ENCODE results near the gene CDKL5. TPM values are rescaled to one million over a fixed set of nuclear protein-coding genes. Genes with fewer than 3 reads are reported as not detected.

CDKL5 gene
- total and polyA plus RNA-seq, 12 donors = 1.1 to 12.6 (median 10.0) TPM

DNA sequence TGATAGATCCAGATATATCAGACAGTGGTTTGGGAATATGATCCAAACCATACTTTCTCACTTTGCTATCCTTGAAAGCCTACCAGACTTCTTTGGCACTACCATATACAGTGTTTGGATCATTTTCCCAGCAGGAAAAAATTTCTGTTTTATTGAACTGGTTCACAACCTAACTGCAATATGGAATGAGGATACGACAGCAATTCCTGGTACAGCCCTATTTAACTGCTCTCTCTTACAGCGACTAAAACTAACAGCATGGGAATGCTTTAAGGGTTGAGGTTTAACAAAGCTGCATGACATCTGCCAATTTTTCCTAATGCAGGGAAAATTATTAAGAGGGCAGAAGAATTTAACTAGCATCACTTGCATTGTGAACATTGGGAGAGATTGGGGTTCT, 199.2 kb downstream of the CDKL5 start:
- Histone ChIP-seq H3K4me1 (no peaks in the 10 kb centered on the region), H3K36me3 (peaks cover 0 to 37% (median 3%) of the 10 kb centered on the region in 9 donors), H3K27ac (no peak overlapping the region), H3K27me3 (no peaks in the 10 kb centered on the region), H3K9me3 (no peaks in the 10 kb centered on the region), H3K4me3 (no peak overlapping the region)
- intact Hi-C loops (cut with DNase I) = no loop called here
- TF ChIP-seq, protein P1, sequence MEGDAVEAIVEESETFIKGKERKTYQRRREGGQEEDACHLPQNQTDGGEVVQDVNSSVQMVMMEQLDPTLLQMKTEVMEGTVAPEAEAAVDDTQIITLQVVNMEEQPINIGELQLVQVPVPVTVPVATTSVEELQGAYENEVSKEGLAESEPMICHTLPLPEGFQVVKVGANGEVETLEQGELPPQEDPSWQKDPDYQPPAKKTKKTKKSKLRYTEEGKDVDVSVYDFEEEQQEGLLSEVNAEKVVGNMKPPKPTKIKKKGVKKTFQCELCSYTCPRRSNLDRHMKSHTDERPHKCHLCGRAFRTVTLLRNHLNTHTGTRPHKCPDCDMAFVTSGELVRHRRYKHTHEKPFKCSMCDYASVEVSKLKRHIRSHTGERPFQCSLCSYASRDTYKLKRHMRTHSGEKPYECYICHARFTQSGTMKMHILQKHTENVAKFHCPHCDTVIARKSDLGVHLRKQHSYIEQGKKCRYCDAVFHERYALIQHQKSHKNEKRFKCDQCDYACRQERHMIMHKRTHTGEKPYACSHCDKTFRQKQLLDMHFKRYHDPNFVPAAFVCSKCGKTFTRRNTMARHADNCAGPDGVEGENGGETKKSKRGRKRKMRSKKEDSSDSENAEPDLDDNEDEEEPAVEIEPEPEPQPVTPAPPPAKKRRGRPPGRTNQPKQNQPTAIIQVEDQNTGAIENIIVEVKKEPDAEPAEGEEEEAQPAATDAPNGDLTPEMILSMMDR (IDR thresholded peaks at IDR 0.05) = no peak
- ATAC-seq (no peak), DNase-seq (no peak)
- 99 to 100% methylated on average over 2 of the region's 2 CpGs for WGBS, 2 donors

GRCh38 chrX:18630934-18631333, 205.5 kb downstream of the CDKL5 start:
- 94 to 98% methylated on average over 8 of the region's 8 CpGs for WGBS, 2 donors
- peaks cover 0 to 38% (median 0%) of the 10 kb centered on the region in 9 donors for H3K36me3 ChIP-seq
- no peak for ATAC-seq
- intact Hi-C loops (cut with DNase I) = no loop called here
- no peak overlapping the region for H3K4me3 ChIP-seq
- H3K4me1 ChIP-seq = no peaks in the 10 kb centered on the region
- no peak overlapping the region for H3K27ac ChIP-seq
- DNase-seq = no peak
- no peaks in the 10 kb centered on the region for H3K27me3 ChIP-seq
- TF ChIP-seq, protein P1 (IDR thresholded peaks at IDR 0.05) = no peak
- no peaks in the 10 kb centered on the region for H3K9me3 ChIP-seq

GRCh38 chrX:18638398-18638797, 213.0 kb downstream of the CDKL5 start:
- 92 to 96% methylated on average over 2 of the region's 2 CpGs for WGBS, 2 donors
- H3K4me3 ChIP-seq = no peak overlapping the region
- no peaks in the 10 kb centered on the region for H3K9me3 ChIP-seq

GRCh38 chrX:18639280-18639679, 213.9 kb downstream of the CDKL5 start:
- H3K27ac ChIP-seq = no peak overlapping the region
- no peaks in the 10 kb centered on the region for H3K9me3 ChIP-seq
- intact Hi-C loops (cut with DNase I) = no loop called here
- H3K36me3 ChIP-seq = peaks cover 0 to 6% (median 0%) of the 10 kb centered on the region in 9 donors
- no peaks in the 10 kb centered on the region for H3K27me3 ChIP-seq
- WGBS, 2 donors = 100% methylated on average over 2 of the region's 2 CpGs
- no peak for ATAC-seq
- TF ChIP-seq, protein P1 (IDR thresholded peaks at IDR 0.05) = no peak
- no peaks in the 10 kb centered on the region for H3K4me1 ChIP-seq
- no peak overlapping the region for H3K4me3 ChIP-seq
- no peak for DNase-seq

More at GRCh38 chrX:18638398-18638797, 213.0 kb downstream of the CDKL5 start:
- H3K36me3 ChIP-seq = peaks cover 0 to 6% (median 0%) of the 10 kb centered on the region in 9 donors
- ATAC-seq = no peak
- intact Hi-C loops (cut with DNase I) = no loop called here
- no peaks in the 10 kb centered on the region for H3K27me3 ChIP-seq
- no peak overlapping the region for H3K27ac ChIP-seq
- no peak for DNase-seq
- TF ChIP-seq, protein P1 (IDR thresholded peaks at IDR 0.05) = no peak
- no peaks in the 10 kb centered on the region for H3K4me1 ChIP-seq

Measured in heart right ventricle (tissue), 16 donors.